ENCODE results near the gene DDR1. TPM values are rescaled to one million over a fixed set of nuclear protein-coding genes. Genes with fewer than 3 reads are reported as not detected.

DDR1 gene
- 102 TPM for total RNA-seq
- long read RNA-seq, transcript DDR1-232 (17 exons, 3,588 nt), result major isoform, 7 of 75 reads
- long read RNA-seq, partial matches to known transcripts, result 47 of 75 reads
- long read RNA-seq, other reads (novel, unspliced or antisense), result 15 of 75 reads

DNA sequence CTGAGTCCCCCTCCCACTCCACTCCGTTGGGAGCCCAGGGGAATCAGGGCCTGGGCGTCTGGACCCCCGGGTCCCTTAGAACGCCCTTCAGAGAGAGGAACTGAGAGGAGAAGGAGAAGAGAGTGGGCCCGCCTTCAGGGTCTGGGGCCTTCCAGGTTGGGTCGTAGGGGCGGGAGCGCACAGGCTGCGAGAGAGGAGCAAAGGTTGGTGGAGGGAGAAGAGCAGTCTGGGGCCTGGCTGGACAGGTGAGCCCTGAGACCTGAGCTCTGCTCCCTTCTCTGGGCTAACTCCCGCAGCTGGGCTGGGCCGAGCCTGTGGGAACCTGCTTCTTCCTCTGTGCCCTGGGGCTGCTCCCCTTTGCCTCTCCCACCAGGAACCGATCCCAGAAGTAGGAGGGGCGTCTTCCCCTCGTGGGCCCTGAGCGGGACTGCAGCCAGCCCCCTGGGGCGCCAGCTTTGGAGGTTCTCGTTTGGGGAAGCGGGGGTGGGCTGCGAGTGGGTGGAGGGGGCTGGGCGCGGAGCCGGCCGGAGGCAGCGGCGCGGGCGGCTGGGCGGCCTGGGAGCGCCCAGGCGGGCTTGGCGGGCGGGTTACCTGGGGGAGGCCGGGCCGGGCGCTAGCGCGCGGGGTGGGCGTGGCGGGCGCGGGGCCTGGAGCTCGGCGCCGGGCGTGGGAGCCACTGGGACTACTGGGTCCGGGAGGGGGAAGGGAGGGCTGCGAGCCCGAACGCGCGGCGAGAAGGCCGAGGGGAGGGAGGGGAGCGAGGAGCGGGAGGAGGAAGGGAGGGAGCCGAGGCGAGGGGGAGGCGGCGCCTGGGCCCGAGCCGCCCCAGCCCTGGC lies at the start of gene DDR1:
TSS of gene DDR1 (plus strand) at position 835 of the 836 bp plus-strand sequence. CDS start 4,211 bp downstream, outside the sequence.
- H3K27me3 ChIP-seq, result no peaks in the 10 kb centered on the region
- peaks cover 26% of the 10 kb centered on the region for H3K4me1 ChIP-seq
- H3K27ac ChIP-seq, result peak within 1 kb of the TSS; percentile 80
- TF ChIP-seq, protein P1, sequence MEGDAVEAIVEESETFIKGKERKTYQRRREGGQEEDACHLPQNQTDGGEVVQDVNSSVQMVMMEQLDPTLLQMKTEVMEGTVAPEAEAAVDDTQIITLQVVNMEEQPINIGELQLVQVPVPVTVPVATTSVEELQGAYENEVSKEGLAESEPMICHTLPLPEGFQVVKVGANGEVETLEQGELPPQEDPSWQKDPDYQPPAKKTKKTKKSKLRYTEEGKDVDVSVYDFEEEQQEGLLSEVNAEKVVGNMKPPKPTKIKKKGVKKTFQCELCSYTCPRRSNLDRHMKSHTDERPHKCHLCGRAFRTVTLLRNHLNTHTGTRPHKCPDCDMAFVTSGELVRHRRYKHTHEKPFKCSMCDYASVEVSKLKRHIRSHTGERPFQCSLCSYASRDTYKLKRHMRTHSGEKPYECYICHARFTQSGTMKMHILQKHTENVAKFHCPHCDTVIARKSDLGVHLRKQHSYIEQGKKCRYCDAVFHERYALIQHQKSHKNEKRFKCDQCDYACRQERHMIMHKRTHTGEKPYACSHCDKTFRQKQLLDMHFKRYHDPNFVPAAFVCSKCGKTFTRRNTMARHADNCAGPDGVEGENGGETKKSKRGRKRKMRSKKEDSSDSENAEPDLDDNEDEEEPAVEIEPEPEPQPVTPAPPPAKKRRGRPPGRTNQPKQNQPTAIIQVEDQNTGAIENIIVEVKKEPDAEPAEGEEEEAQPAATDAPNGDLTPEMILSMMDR (IDR thresholded peaks at IDR 0.05), result no peak
- H3K9me3 ChIP-seq, result no peaks in the 10 kb centered on the region
- ATAC-seq, result peak; percentile 72
- H3K36me3 ChIP-seq, result no peaks in the 10 kb centered on the region
- peak; percentile 86 for DNase-seq
- peak within 1 kb of the TSS; percentile 69 for H3K4me3 ChIP-seq
- intact Hi-C loops (cut with DNase I), result no loop called here

DNA sequence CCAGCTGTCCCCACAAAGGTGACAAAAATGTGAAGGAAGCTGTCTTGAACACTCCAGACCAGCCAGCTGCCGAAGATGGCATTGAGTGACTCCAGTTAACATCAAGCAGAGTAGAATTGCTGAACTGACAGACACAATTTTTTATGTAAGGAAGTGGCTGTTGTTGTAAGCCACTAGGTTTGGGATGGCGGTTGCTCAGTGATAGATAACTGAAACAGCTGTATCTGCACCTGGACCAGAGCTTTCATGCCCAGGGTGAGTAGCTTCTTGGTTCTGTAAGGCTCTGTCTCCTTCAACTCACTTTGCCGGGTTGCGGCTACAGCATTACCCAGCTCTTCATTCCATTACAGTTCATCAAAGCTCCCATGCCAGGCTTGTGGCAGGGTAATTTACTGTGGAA lies 49.7 kb upstream of the DDR1 start:
- H3K27ac ChIP-seq, result no peak overlapping the region
- TF ChIP-seq, protein P1 (IDR thresholded peaks at IDR 0.05), result no peak
- no peaks in the 10 kb centered on the region for H3K4me1 ChIP-seq
- no peaks in the 10 kb centered on the region for H3K9me3 ChIP-seq
- H3K27me3 ChIP-seq, result no peaks in the 10 kb centered on the region
- intact Hi-C loops (cut with DNase I), result no loop called here
- no peak for ATAC-seq
- no peaks in the 10 kb centered on the region for H3K36me3 ChIP-seq
- H3K4me3 ChIP-seq, result no peak overlapping the region
- DNase-seq, result no peak

DNA sequence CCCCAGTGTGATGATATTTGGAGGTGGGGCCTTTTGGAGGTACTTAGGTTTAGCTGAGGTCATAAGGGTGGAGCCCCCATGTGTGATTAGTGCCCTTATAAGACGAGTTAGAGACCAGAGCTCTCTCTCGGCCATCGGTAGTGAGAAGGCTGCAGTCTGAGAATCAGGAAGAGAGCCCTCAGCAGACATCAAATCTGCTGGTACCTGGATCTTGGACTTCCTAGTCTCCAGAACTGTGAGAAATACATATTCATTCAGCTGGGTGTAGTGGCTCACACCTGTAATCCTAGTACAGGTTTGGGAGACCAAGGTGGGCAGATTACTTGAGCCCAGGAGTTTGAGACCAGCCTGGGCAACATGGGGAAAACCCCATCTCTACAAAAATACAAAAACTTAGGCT lies 48.7 kb upstream of the DDR1 start:
- Histone ChIP-seq H3K36me3 (no peaks in the 10 kb centered on the region), H3K4me3 (no peak overlapping the region), H3K4me1 (no peaks in the 10 kb centered on the region), H3K9me3 (no peaks in the 10 kb centered on the region), H3K27ac (no peak overlapping the region), H3K27me3 (no peaks in the 10 kb centered on the region)
- TF ChIP-seq, protein P1 (IDR thresholded peaks at IDR 0.05), result no peak
- no peak for DNase-seq
- intact Hi-C loops (cut with DNase I), result no loop called here
- no peak for ATAC-seq

DNA sequence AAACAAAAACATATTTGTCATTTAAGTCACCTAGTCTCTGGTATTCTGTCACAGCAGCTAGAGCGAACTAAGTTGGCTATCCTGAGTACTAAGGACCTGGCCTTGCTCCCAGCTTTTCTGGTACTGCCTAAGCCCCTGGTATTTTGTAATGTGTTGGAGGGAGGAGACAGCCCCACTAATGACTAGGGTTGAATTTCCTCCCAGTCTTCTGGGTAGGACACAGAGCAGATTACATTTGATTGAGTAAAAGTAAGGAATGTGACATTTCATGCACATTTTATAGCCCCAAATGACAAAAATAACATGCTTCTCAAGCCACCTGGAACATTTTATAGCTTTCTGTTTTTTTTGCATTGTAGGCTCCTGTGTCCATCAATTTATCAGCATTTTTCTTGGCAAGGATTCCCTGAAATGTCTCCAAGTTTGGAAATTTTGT lies 47.9 kb upstream of the DDR1 start:
- DNase-seq, result no peak
- H3K9me3 ChIP-seq, result no peaks in the 10 kb centered on the region
- intact Hi-C loops (cut with DNase I), result no loop called here
- H3K27me3 ChIP-seq, result no peaks in the 10 kb centered on the region
- no peaks in the 10 kb centered on the region for H3K36me3 ChIP-seq
- peak; percentile 76 for ATAC-seq
- TF ChIP-seq, protein P1 (IDR thresholded peaks at IDR 0.05), result no peak
- no peak overlapping the region for H3K4me3 ChIP-seq
- no peak overlapping the region for H3K27ac ChIP-seq
- H3K4me1 ChIP-seq, result no peaks in the 10 kb centered on the region

DNA sequence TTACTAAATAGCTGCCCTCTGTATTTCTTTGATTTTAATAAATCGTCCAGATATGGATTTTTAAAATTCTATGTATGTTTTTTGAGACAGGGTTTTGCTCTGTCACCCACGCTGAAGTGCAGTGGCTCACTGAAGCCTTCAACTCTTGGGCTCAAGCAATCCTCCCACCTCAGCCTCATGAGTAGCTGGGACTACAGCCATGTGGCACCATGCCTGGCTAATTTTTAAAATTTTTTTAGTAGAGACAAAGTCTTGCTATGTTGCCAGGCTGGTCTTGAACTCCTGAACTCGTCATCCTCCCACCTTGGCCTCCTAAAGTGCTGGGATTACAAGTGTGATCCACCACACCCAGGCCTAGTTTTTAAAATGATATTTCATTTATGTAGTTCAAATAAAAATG lies 47.4 kb upstream of the DDR1 start:
- H3K36me3 ChIP-seq, result no peaks in the 10 kb centered on the region
- H3K4me1 ChIP-seq, result no peaks in the 10 kb centered on the region
- intact Hi-C loops (cut with DNase I), result no loop called here
- H3K4me3 ChIP-seq, result no peak overlapping the region
- H3K27me3 ChIP-seq, result no peaks in the 10 kb centered on the region
- TF ChIP-seq, protein P1 (IDR thresholded peaks at IDR 0.05), result no peak
- H3K27ac ChIP-seq, result no peak overlapping the region
- H3K9me3 ChIP-seq, result no peaks in the 10 kb centered on the region
- ATAC-seq (no peak), DNase-seq (no peak)

Measured in upper lobe of right lung (tissue), 1 donor.